Loucy (cell line): Measurements from ENCODE around the gene PAK4.
"Not testable (repeated sequence)": the region's sequence is repeated elsewhere in the genome, so short reads cannot be mapped to it uniquely, and the experiment has no call there.

Experiments used
- H2AFZ ChIP-seq: fragments of 200-600 bp; sonication (generic); 2 replicates; pipeline ENCODE4 v1.6.0; 2016; ENCODE audit warnings: antibody characterized with exemption, mild to moderate bottlenecking, low read length, moderate library complexity
- H3F3A ChIP-seq: fragments of 200-600 bp; 2 replicates; pipeline ENCODE4 v1.6.0; 2016; ENCODE audit warnings: antibody characterized with exemption, low read depth, mild to moderate bottlenecking
- H3K27me3 ChIP-seq: fragments of 200-600 bp; sonication (generic); 2 replicates; pipeline ENCODE4 v1.6.1; 2014; ENCODE audit warnings: low read length, mild to moderate bottlenecking; ENCODE audit not compliant: insufficient read depth, poor library complexity, severe bottlenecking
- H3K36me3 ChIP-seq: fragments of 200-600 bp; sonication (generic); 2 replicates; pipeline ENCODE4 v1.6.1; 2016; ENCODE audit warnings: low read length; ENCODE audit not compliant: insufficient read depth
- H3K4me1 ChIP-seq: fragments of 200-600 bp; sonication (generic); 2 replicates; pipeline ENCODE4 v1.5.1; 2014; ENCODE audit warnings: low read length, mild to moderate bottlenecking; ENCODE audit not compliant: insufficient read depth, poor library complexity, severe bottlenecking
- H3K4me2 ChIP-seq: fragments of 200-600 bp; sonication (generic); 2 replicates; pipeline ENCODE4 v1.6.0; 2014; ENCODE audit warnings: antibody characterized with exemption, low read length, low read depth, mild to moderate bottlenecking; ENCODE audit not compliant: poor library complexity, severe bottlenecking
- H3K4me3 ChIP-seq: fragments of 200-600 bp; sonication (generic); 2 replicates; pipeline ENCODE4 v1.5.1; 2014; ENCODE audit warnings: low read length, mild to moderate bottlenecking, mixed read lengths; ENCODE audit not compliant: poor library complexity, severe bottlenecking
- H3K79me2 ChIP-seq: fragments of 200-600 bp; sonication (generic); 2 replicates; pipeline ENCODE4 v1.6.1; 2014; ENCODE audit warnings: low read length; ENCODE audit not compliant: insufficient read depth
- H3K9ac ChIP-seq: fragments of 200-600 bp; sonication (generic); 2 replicates; pipeline ENCODE4 v1.6.0; 2014; ENCODE audit warnings: mild to moderate bottlenecking, low read depth, low read length, moderate library complexity; ENCODE audit not compliant: poor library complexity, severe bottlenecking
- H3K9me2 ChIP-seq: fragments of 200-600 bp; sonication (generic); replicated peaks from 2 replicates; pipeline ENCODE4 v1.6.1; 2016; ENCODE audit warnings: low read depth, low read length, mixed read lengths
- H3K9me3 ChIP-seq: fragments of 200-600 bp; sonication (generic); 2 replicates; pipeline ENCODE4 v1.6.1; 2014; ENCODE audit warnings: mild to moderate bottlenecking, antibody characterized with exemption, low read length, low read depth; ENCODE audit not compliant: insufficient read depth
- H4K20me1 ChIP-seq: fragments of 200-600 bp; sonication (generic); 2 replicates; pipeline ENCODE4 v1.6.0; 2014; ENCODE audit warnings: antibody characterized with exemption, low read length, mild to moderate bottlenecking; ENCODE audit not compliant: insufficient read depth, poor library complexity, severe bottlenecking
- EZH2phosphoT487 ChIP-seq: fragments of 200-600 bp; IDR thresholded peaks from 2 replicates; pipeline ENCODE4 v1.6.1; 2018; ENCODE audit warnings: antibody characterized with exemption, mild to moderate bottlenecking, moderate library complexity, borderline replicate concordance
- TF ChIP-seq, protein P1 (sequence below): fragments of 200-600 bp; sonication (generic); conservative IDR thresholded peaks from 2 replicates; pipeline ENCODE4 v1.5.1; 2014; ENCODE audit warnings: mild to moderate bottlenecking, antibody characterized with exemption, low read length

Gene PAK4

DNA sequence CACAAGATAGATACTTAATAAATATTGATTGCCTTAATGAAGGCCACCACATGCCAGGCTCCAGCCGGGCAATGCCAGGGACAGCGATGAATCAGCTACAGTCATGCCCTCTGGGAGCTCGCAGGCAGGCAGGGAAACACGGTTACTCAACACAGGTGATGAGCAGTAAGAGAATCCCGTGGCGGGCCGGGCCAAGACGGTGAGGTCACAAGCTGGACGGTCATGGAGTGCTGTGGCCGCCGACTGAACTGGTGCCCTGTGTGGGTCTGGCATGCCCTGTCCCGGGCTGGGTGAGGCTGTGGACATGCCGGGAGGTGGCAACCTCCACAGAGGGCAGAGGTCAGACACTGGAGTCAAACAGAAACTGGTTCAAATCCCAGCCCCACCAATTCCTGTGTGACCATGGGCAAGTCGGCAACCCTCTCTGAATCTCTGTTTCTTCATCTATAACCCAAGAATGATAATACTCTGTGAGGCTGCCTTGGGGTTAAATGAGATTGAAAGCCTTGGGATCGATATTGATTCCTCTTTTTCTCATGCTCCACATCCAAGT is 13.2 kb upstream of the PAK4 start:
- Histone ChIP-seq H3K9me3 (no peaks in the 10 kb centered on the region), H3K4me3 (no peak overlapping the region), H4K20me1 (no peaks in the 10 kb centered on the region), H3K4me1 (no peaks in the 10 kb centered on the region), H3K27me3 (no peaks in the 10 kb centered on the region), H3F3A (no peaks in the 10 kb centered on the region), H3K9ac (no peak overlapping the region), H3K36me3 (no peaks in the 10 kb centered on the region), H3K4me2 (no peak overlapping the region), H2AFZ (no peak overlapping the region), H3K79me2 (no peaks in the 10 kb centered on the region), H3K9me2 (no peaks in the 10 kb centered on the region)
- TF ChIP-seq, protein P1, sequence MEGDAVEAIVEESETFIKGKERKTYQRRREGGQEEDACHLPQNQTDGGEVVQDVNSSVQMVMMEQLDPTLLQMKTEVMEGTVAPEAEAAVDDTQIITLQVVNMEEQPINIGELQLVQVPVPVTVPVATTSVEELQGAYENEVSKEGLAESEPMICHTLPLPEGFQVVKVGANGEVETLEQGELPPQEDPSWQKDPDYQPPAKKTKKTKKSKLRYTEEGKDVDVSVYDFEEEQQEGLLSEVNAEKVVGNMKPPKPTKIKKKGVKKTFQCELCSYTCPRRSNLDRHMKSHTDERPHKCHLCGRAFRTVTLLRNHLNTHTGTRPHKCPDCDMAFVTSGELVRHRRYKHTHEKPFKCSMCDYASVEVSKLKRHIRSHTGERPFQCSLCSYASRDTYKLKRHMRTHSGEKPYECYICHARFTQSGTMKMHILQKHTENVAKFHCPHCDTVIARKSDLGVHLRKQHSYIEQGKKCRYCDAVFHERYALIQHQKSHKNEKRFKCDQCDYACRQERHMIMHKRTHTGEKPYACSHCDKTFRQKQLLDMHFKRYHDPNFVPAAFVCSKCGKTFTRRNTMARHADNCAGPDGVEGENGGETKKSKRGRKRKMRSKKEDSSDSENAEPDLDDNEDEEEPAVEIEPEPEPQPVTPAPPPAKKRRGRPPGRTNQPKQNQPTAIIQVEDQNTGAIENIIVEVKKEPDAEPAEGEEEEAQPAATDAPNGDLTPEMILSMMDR = no peak
- TF ChIP-seq EZH2phosphoT487 = no peak

- Histone ChIP-seq H3F3A (no peaks in the 10 kb centered on the region), H3K4me2 (no peak overlapping the region), H3K9ac (no peak overlapping the region), H3K27me3 (no peaks in the 10 kb centered on the region), H2AFZ (no peak overlapping the region), H3K9me2 (no peaks in the 10 kb centered on the region), H3K36me3 (no peaks in the 10 kb centered on the region), H4K20me1 (no peaks in the 10 kb centered on the region), H3K4me3 (no peak overlapping the region), H3K79me2 (no peaks in the 10 kb centered on the region), H3K4me1 (no peaks in the 10 kb centered on the region), H3K9me3 (no peaks in the 10 kb centered on the region)
- TF ChIP-seq, protein P1 = no peak
- no peak for TF ChIP-seq EZH2phosphoT487
These were observed 12.4 kb upstream of the PAK4 start for GRCh38 chr19:39113199-39113598.

DNA sequence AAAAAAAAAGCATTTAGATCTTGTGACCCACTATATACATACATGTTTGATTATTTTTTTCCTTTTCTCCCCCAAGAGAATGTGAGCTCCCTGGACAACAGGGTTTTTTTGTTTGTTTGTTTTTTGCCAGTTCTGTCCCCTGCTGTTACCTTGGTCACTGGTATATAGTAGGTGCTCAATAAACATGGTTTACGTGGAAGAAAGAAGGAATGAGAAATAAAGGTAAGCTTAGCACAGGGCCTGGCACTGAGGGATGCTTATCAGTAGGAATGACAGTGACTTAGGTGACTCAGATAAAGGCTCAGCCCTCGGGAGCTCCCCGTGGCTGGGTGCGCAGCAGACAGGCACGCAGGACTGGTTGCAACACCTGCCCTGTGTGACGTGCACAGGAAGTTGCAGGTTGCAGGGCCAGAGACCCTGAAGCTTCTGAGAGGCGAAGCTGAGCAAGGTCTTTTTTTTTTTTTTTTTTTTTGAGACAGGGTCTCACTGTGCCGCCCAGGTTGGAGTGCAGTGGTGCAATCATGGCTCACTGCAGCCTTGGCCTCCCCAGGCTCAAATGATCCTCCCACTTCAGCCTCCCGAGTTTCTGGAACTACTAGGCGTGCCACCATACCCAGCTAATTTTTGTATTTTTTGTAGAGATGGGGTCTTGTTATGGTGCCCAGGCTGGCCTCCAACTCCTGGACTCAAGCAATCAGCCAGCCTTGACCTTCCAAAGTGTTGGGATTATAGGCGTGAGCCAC is 10.3 kb upstream of the PAK4 start:
- H3K4me2 ChIP-seq = no peak overlapping the region
- H3F3A ChIP-seq = no peaks in the 10 kb centered on the region
- TF ChIP-seq EZH2phosphoT487 = no peak
- TF ChIP-seq, protein P1 = no peak
- H3K9ac ChIP-seq = no peak overlapping the region
- H3K9me3 ChIP-seq = no peaks in the 10 kb centered on the region
- no peaks in the 10 kb centered on the region for H3K36me3 ChIP-seq
- H4K20me1 ChIP-seq = no peaks in the 10 kb centered on the region
- no peak overlapping the region for H2AFZ ChIP-seq
- no peaks in the 10 kb centered on the region for H3K27me3 ChIP-seq
- H3K9me2 ChIP-seq = no peaks in the 10 kb centered on the region
- H3K4me1 ChIP-seq = no peaks in the 10 kb centered on the region
- H3K79me2 ChIP-seq = no peaks in the 10 kb centered on the region
- H3K4me3 ChIP-seq = no peak overlapping the region

DNA sequence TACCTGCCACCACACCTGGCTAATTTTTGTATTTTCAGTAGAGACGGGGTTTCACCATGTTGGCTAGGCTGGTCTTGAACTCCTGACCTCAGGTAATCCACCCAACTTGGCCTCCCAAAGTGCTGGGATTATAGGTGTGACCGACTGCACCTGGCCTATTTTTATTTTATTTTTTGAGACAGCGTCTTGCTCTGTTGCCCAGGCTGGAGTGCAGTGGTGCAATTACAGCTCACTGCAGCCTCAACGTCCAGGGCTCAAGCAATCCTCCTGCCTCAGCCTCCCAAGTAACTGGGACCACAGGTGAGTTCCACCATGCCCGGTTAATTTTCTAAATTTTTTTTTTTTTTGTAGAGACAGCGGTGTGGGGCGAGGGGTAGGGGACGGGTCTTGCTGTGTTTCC is 8.6 kb upstream of the PAK4 start:
- H3F3A ChIP-seq, H3K79me2 ChIP-seq, H3K36me3 ChIP-seq, H3K9ac ChIP-seq, H3K4me1 ChIP-seq, H4K20me1 ChIP-seq, H3K4me2 ChIP-seq, H3K9me2 ChIP-seq, H3K9me3 ChIP-seq, H3K27me3 ChIP-seq, H3K4me3 ChIP-seq, H2AFZ ChIP-seq: not testable (repeated sequence)
